GM12878 (cell line): ENCODE results near the gene SEMA3A. TPM values are rescaled to one million over a fixed set of nuclear protein-coding genes. Genes with fewer than 3 reads are reported as not detected.

Experiments used
- ATAC-seq: fragments of 200-7000 bp; cut with Tn5 transposase; 3 replicates; pipeline ENCODE4 v1.9.1; 2020; ENCODE audit warnings: mild to moderate bottlenecking, moderate library complexity
- BruUV-seq: library from RNA; stranded (reverse); fragments of 400-500 nt; replicated peaks from 2 replicates; lab custom pipeline; 2021; lab: Mats Ljungman, UMichigan
- CTCF ChIA-PET: fragments of 300-600 bp; sonication (Branson Sonifier 250); formaldehyde crosslinking; extraction: SDS; loops from one replicate; lab custom pipeline; 2021; ENCODE audit warnings: inconsistent platforms; lab: Yijun Ruan, JAX
- POLR2A ChIA-PET: fragments of 350-600 bp; formaldehyde crosslinking; extraction: SDS; loops from one replicate; lab custom pipeline; 2021; ENCODE audit warnings: inconsistent platforms; lab: Charles Lee
- RAD21 ChIA-PET: fragments of 300-600 bp; sonication (Branson Sonifier 250); formaldehyde crosslinking; loops from one replicate; lab custom pipeline; 2023; ENCODE audit warnings: antibody characterized with exemption; ENCODE audit not compliant: unreplicated experiment; lab: Charles Lee
- SMC1A ChIA-PET: fragments of 300-600 bp; sonication (Branson Sonifier 250); formaldehyde crosslinking; loops from one replicate; lab custom pipeline; 2023; ENCODE audit not compliant: unreplicated experiment, uncharacterized antibody; lab: Charles Lee
- DNase-seq: peaks from one replicate; pipeline ENCODE4 v3.0.0-alpha.2; 2011; ENCODE audit warnings: low read depth, low spot score
- FAIRE-seq: peaks from 3 replicates; lab custom pipeline; 2011; peaks lifted over from hg19 to GRCh38; lab: Jason Lieb, UNC
- H2AFZ ChIP-seq: 2 replicates; pipeline ENCODE4 v1.6.0; 2011; ENCODE audit warnings: low read depth, low read length, control low read depth; ENCODE audit not compliant: control insufficient read depth
- H3K27ac ChIP-seq: 2 replicates; pipeline ENCODE4 v1.5.1; 2011; ENCODE audit warnings: control low read depth; ENCODE audit not compliant: control insufficient read depth, insufficient read depth
- H3K27me3 ChIP-seq, 2 experiments: replicated peaks in 1 of 2; 2 replicates each; pipeline versions ENCODE4 v1.6.0 to v1.6.1; 2011; ENCODE audit warnings: low read length in 1 of 2; ENCODE audit not compliant: control insufficient read depth in 2 of 2, insufficient read depth in 2 of 2
- H3K36me3 ChIP-seq, 2 experiments: 2 replicates each; pipeline ENCODE4 v1.5.1; 2011; ENCODE audit warnings: low read length in 1 of 2; ENCODE audit not compliant: control insufficient read depth in 2 of 2, insufficient read depth in 2 of 2
- H3K4me1 ChIP-seq: 2 replicates; pipeline ENCODE4 v1.6.1; 2011; ENCODE audit warnings: mild to moderate bottlenecking, low read length, moderate library complexity, mixed read lengths; ENCODE audit not compliant: control insufficient read depth, insufficient read depth
- H3K4me2 ChIP-seq: 2 replicates; pipeline ENCODE4 v1.6.0; 2011; ENCODE audit warnings: control low read depth; ENCODE audit not compliant: control insufficient read depth, insufficient read depth
- H3K4me3 ChIP-seq: fragments of 200-600 bp; sonication (generic); 2 replicates; pipeline ENCODE4 v1.5.1; 2016
- H3K79me2 ChIP-seq: 2 replicates; pipeline ENCODE4 v1.6.0; 2011; ENCODE audit warnings: low read length; ENCODE audit not compliant: control insufficient read depth, insufficient read depth
- H3K9ac ChIP-seq: 2 replicates; pipeline ENCODE4 v1.8.0; 2011; ENCODE audit warnings: low read length, control low read depth, mixed read lengths; ENCODE audit not compliant: control insufficient read depth, insufficient read depth
- H3K9me3 ChIP-seq: replicated peaks from 3 replicates; pipeline ENCODE4 v1.5.1; 2011; ENCODE audit warnings: mild to moderate bottlenecking, low read length; ENCODE audit not compliant: control insufficient read depth, insufficient read depth
- H4K20me1 ChIP-seq: 2 replicates; pipeline ENCODE4 v1.6.0; 2011; ENCODE audit not compliant: control insufficient read depth, insufficient read depth
- ATF7 ChIP-seq: fragments of 450-650 bp; IDR thresholded peaks from 2 replicates; pipeline ENCODE4 v1.6.1; 2016; ENCODE audit warnings: low read depth, mild to moderate bottlenecking
- BMI1 ChIP-seq: fragments of 450-650 bp; IDR thresholded peaks from 2 replicates; pipeline ENCODE4 v1.6.1; 2016; ENCODE audit warnings: mild to moderate bottlenecking, moderate library complexity, borderline replicate concordance
- GATAD2B ChIP-seq: fragments of 450-650 bp; conservative IDR thresholded peaks from 2 replicates; pipeline ENCODE4 v1.6.1; 2017; ENCODE audit warnings: low read depth, mild to moderate bottlenecking, moderate library complexity
- HDAC6 ChIP-seq: fragments of 200-600 bp; sonication (generic); IDR thresholded peaks from one replicate; pipeline ENCODE4 v1.8.0; 2017; ENCODE audit warnings: antibody characterized with exemption; ENCODE audit not compliant: unreplicated experiment
- MYB ChIP-seq: fragments of 150-350 bp; IDR thresholded peaks from 2 replicates; pipeline ENCODE4 v1.6.1; 2014; ENCODE audit warnings: mild to moderate bottlenecking, low read depth, low read length, borderline replicate concordance
- NFIC ChIP-seq: IDR thresholded peaks from 2 replicates; pipeline ENCODE4 v1.6.1; 2012; ENCODE audit warnings: low read depth, mild to moderate bottlenecking, inconsistent platforms, low read length, moderate library complexity
- SREBF2 ChIP-seq: IDR thresholded peaks from 2 replicates; pipeline ENCODE4 v1.6.1; 2012; ENCODE audit warnings: mild to moderate bottlenecking, low read length
- STAT1 ChIP-seq: fragments of 450-650 bp; conservative IDR thresholded peaks from 2 replicates; pipeline ENCODE4 v1.6.1; 2014; ENCODE audit warnings: antibody characterized with exemption, mild to moderate bottlenecking
- TARDBP ChIP-seq: IDR thresholded peaks from 2 replicates; pipeline ENCODE4 v1.6.1; 2016; ENCODE audit warnings: borderline replicate concordance
- YY1 ChIP-seq: IDR thresholded peaks from 2 replicates; pipeline ENCODE4 v1.6.1; 2011; ENCODE audit warnings: low read depth, mild to moderate bottlenecking, low read length
- WGBS: methylation state at CpG from one replicate; pipeline ENCODE4 v1.1.6; 2016; ENCODE audit warnings: low lambda C conversion rate; ENCODE audit not compliant: insufficient replicate concordance, insufficient coverage; ENCODE audit errors: missing lambda C conversion rate; 5-methylcytosine and 5-hydroxymethylcytosine counted together
- in situ Hi-C: fragments of 300-500 bp; cut with MboI; formaldehyde crosslinking; loops from 9 replicates; pipeline ENCODE4 v1.14.3; 2018; ENCODE audit warnings: mixed read lengths
- intact Hi-C: fragments of 100-400 bp; cut with micrococcal nuclease; formaldehyde crosslinking; loops from one replicate; pipeline ENCODE4 v1.14.2; 2022; ENCODE audit not compliant: unreplicated experiment
- polyA plus RNA-seq, 11 experiments: library from polyadenylated mRNA; depleted of rRNA in 4 of 11; unstranded in 6 of 11; stranded (reverse) in 5 of 11; fragments of >200 nt; fragmentation: Nextera tagmentation in 4 of 11; fragmentation: Illumina TruSeq in 1 of 11; extraction: Ambion mirVana in 4 of 11; extraction: Trizol in 1 of 11; gene quantifications; 1 replicate in 1 of 11; 2 replicates in 10 of 11; pipeline versions ENCODE4 v1.2.1 to v1.2.3, GENCODE V29; 2011 to 2016; ENCODE audit warnings: inconsistent platforms in 2 of 11, missing spikeins in 2 of 11, low read depth in 1 of 11
- total RNA-seq, 4 experiments: library from RNA; depleted of rRNA in 3 of 4; stranded (reverse); fragments of >200 nt in 3 of 4; fragmentation: Illumina TruSeq in 1 of 4; extraction: Trizol in 1 of 4; gene quantifications; 2 replicates each; pipeline versions ENCODE4 v1.2.1 to v1.2.3, GENCODE V29; 2013 to 2021
- TF ChIP-seq, protein P1 (sequence below): fragments of 450-650 bp; IDR thresholded peaks from 2 replicates; pipeline ENCODE4 v1.6.1; 2016; ENCODE audit warnings: mild to moderate bottlenecking
- TF ChIP-seq, protein P2 (sequence below): IDR thresholded peaks from 2 replicates; pipeline ENCODE4 v1.6.1; 2011; ENCODE audit warnings: borderline replicate concordance, low read depth, mild to moderate bottlenecking, moderate library complexity, low read length; ENCODE audit not compliant: insufficient read depth, poor library complexity, severe bottlenecking
- TF ChIP-seq, protein P3 (sequence below): IDR thresholded peaks from 2 replicates; pipeline ENCODE4 v1.6.1; 2012; ENCODE audit warnings: low read depth, low read length, improper control_type of control experiment
- TF ChIP-seq, protein P4 (sequence below): fragments of 150-350 bp; IDR thresholded peaks from 2 replicates; pipeline ENCODE4 v1.6.1; 2016; ENCODE audit warnings: low read depth, low read length
- TF ChIP-seq, protein P5 (sequence below): IDR thresholded peaks from 2 replicates; pipeline ENCODE4 v1.6.1; 2012; ENCODE audit warnings: low read length, inconsistent platforms

The SEMA3A gene
- total and polyA plus RNA-seq, 10 of the 15 experiments (the other 5 are each of a cell fraction or from before 2014, with no cell fraction given), result 0.01 to 3.3 (median 0.24) TPM

DNA sequence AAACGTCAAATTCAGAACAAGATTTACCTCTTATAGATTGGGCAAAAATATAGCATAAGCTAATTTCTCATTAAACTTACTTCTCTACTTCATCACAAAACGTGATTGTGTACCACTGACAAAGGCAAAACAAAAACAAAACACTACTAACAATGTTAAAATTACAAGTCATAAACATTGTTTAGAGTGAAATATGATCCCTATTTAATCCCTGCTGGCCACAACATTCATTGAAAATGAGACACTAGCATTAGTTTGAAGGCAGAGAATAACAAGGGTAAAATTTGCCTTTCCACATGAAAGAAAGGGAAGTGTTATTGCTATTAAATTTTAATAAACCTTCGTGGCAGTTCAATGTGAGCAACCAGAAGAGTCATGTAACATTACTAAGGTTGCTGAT is 45.0 kb downstream of the SEMA3A start (continued):
- TF ChIP-seq, protein P1, sequence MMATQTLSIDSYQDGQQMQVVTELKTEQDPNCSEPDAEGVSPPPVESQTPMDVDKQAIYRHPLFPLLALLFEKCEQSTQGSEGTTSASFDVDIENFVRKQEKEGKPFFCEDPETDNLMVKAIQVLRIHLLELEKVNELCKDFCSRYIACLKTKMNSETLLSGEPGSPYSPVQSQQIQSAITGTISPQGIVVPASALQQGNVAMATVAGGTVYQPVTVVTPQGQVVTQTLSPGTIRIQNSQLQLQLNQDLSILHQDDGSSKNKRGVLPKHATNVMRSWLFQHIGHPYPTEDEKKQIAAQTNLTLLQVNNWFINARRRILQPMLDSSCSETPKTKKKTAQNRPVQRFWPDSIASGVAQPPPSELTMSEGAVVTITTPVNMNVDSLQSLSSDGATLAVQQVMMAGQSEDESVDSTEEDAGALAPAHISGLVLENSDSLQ, result no peak
- TF ChIP-seq YY1 (no peak), NFIC (no peak)

DNA sequence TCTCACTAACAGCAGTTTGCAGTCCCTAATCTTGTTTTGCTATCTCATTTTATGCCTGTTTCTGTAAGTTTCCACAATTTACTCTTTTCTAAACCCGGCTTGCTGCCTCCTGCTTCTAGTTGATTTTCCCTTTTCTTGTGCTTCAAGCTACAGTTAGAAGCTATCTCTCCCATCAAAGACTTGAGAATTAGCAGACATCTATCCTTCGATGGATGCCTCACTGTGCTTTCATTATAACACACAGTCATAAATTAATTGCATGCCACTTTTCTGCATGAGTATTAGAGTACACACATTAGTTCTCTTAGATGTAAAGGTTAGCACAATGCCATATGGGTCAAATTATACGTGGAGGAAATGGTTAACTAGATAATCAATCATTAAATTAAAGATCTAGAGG is 48.7 kb downstream of the SEMA3A start:
- DNase-seq (no peak), FAIRE-seq (no peak), ATAC-seq (no peak)
- SMC1A ChIA-PET, result interaction anchor here (1.0 kb wide), 1 partner anchor 17 kb away, joined by 3 read pairs; no protein-coding TSS in a partner anchor
- Histone ChIP-seq H3K27me3 (no peaks in the 10 kb centered on the region), H3K9ac (no peak overlapping the region), H4K20me1 (no peaks in the 10 kb centered on the region), H3K4me2 (no peak overlapping the region), H3K79me2 (no peaks in the 10 kb centered on the region), H3K9me3 (no peaks in the 10 kb centered on the region), H3K27ac (no peak overlapping the region), H3K36me3 (no peaks in the 10 kb centered on the region), H2AFZ (no peak overlapping the region), H3K4me1 (no peaks in the 10 kb centered on the region), H3K4me3 (no peak overlapping the region)
- RAD21 ChIA-PET, result no interaction called here
- POLR2A ChIA-PET, result no interaction called here
- in situ Hi-C loops (no loop called here), intact Hi-C loops (no loop called here)
- WGBS, result 3% methylated on average over 3 of the region's 3 CpGs
- BruUV-seq, result no TSS peak
- CTCF ChIA-PET, result no interaction called here
- TF ChIP-seq, protein P2, sequence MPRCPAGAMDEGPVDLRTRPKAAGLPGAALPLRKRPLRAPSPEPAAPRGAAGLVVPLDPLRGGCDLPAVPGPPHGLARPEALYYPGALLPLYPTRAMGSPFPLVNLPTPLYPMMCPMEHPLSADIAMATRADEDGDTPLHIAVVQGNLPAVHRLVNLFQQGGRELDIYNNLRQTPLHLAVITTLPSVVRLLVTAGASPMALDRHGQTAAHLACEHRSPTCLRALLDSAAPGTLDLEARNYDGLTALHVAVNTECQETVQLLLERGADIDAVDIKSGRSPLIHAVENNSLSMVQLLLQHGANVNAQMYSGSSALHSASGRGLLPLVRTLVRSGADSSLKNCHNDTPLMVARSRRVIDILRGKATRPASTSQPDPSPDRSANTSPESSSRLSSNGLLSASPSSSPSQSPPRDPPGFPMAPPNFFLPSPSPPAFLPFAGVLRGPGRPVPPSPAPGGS, result no peak
- TF ChIP-seq HDAC6 (no peak), ATF7 (no peak), GATAD2B (no peak), BMI1 (no peak), STAT1 (no peak), MYB (no peak), SREBF2 (no peak), TARDBP (no peak)
- TF ChIP-seq, protein P3, sequence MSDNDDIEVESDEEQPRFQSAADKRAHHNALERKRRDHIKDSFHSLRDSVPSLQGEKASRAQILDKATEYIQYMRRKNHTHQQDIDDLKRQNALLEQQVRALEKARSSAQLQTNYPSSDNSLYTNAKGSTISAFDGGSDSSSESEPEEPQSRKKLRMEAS, result no peak
- TF ChIP-seq, protein P4, sequence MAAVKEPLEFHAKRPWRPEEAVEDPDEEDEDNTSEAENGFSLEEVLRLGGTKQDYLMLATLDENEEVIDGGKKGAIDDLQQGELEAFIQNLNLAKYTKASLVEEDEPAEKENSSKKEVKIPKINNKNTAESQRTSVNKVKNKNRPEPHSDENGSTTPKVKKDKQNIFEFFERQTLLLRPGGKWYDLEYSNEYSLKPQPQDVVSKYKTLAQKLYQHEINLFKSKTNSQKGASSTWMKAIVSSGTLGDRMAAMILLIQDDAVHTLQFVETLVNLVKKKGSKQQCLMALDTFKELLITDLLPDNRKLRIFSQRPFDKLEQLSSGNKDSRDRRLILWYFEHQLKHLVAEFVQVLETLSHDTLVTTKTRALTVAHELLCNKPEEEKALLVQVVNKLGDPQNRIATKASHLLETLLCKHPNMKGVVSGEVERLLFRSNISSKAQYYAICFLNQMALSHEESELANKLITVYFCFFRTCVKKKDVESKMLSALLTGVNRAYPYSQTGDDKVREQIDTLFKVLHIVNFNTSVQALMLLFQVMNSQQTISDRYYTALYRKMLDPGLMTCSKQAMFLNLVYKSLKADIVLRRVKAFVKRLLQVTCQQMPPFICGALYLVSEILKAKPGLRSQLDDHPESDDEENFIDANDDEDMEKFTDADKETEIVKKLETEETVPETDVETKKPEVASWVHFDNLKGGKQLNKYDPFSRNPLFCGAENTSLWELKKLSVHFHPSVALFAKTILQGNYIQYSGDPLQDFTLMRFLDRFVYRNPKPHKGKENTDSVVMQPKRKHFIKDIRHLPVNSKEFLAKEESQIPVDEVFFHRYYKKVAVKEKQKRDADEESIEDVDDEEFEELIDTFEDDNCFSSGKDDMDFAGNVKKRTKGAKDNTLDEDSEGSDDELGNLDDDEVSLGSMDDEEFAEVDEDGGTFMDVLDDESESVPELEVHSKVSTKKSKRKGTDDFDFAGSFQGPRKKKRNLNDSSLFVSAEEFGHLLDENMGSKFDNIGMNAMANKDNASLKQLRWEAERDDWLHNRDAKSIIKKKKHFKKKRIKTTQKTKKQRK, result no peak
- TF ChIP-seq, protein P5, sequence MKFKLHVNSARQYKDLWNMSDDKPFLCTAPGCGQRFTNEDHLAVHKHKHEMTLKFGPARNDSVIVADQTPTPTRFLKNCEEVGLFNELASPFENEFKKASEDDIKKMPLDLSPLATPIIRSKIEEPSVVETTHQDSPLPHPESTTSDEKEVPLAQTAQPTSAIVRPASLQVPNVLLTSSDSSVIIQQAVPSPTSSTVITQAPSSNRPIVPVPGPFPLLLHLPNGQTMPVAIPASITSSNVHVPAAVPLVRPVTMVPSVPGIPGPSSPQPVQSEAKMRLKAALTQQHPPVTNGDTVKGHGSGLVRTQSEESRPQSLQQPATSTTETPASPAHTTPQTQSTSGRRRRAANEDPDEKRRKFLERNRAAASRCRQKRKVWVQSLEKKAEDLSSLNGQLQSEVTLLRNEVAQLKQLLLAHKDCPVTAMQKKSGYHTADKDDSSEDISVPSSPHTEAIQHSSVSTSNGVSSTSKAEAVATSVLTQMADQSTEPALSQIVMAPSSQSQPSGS, result no peak
